GM23338 (cell line): ENCODE measurements around the gene PYGO2. TPM values are rescaled to one million over a fixed set of nuclear protein-coding genes. Genes with fewer than 3 reads are reported as not detected.

Experiments used
- ATAC-seq: fragments of 200-7000 bp; cut with Tn5 transposase; 3 replicates; pipeline ENCODE4 v1.9.1; 2020
- DNase-seq: peaks from one replicate; pipeline ENCODE4 v3.0.0-alpha.2; 2015; ENCODE audit warnings: low spot score
- H2AFZ ChIP-seq: fragments of 200-600 bp; sonication (generic); 2 replicates; pipeline ENCODE4 v1.8.0; 2016; ENCODE audit warnings: antibody characterized with exemption, mild to moderate bottlenecking, moderate library complexity
- H3F3A ChIP-seq: fragments of 200-600 bp; sonication (generic); replicated peaks from 2 replicates; pipeline ENCODE4 v1.8.0; 2017; ENCODE audit warnings: antibody characterized with exemption, mixed run types, low read depth
- H3K27ac ChIP-seq: fragments of 200-600 bp; sonication (generic); 2 replicates; pipeline ENCODE4 v1.6.1; 2016; ENCODE audit warnings: low read depth
- H3K27me3 ChIP-seq: fragments of 200-600 bp; sonication (generic); 2 replicates; pipeline ENCODE4 v1.8.0; 2016; ENCODE audit warnings: mild to moderate bottlenecking, mixed run types, moderate library complexity; ENCODE audit not compliant: insufficient read depth
- H3K36me3 ChIP-seq: fragments of 200-600 bp; sonication (generic); 2 replicates; pipeline ENCODE4 v1.8.0; 2016; ENCODE audit warnings: mild to moderate bottlenecking; ENCODE audit not compliant: insufficient read depth
- H3K4me1 ChIP-seq: fragments of 200-600 bp; sonication (generic); 2 replicates; pipeline ENCODE4 v1.8.0; 2016; ENCODE audit warnings: mild to moderate bottlenecking, moderate library complexity; ENCODE audit not compliant: insufficient read depth
- H3K4me2 ChIP-seq: fragments of 200-600 bp; sonication (generic); 2 replicates; pipeline ENCODE4 v1.7.1; 2017; ENCODE audit warnings: mixed run types
- H3K4me3 ChIP-seq: fragments of 200-600 bp; sonication (generic); 2 replicates; pipeline ENCODE4 v1.6.1; 2016; ENCODE audit warnings: mixed run types
- H3K79me2 ChIP-seq: fragments of 200-600 bp; sonication (generic); replicated peaks from 2 replicates; pipeline ENCODE4 v1.8.0; 2017; ENCODE audit warnings: mild to moderate bottlenecking; ENCODE audit not compliant: insufficient read depth
- H3K9me2 ChIP-seq: fragments of 200-600 bp; sonication (generic); 2 replicates; pipeline ENCODE4 v1.8.0; 2017; ENCODE audit not compliant: insufficient read depth
- H4K20me1 ChIP-seq: fragments of 200-600 bp; sonication (generic); replicated peaks from 2 replicates; pipeline ENCODE4 v1.8.0; 2017; ENCODE audit warnings: mild to moderate bottlenecking; ENCODE audit not compliant: insufficient read depth
- H3K27ac Mint-ChIP-seq: 2 replicates; pipeline ENCODE4 v1.8.0; 2020; ENCODE audit warnings: inconsistent platforms, mild to moderate bottlenecking, moderate library complexity, mixed read lengths
- H3K27me3 Mint-ChIP-seq: 3 replicates; pipeline ENCODE4 v1.8.0; 2022; ENCODE audit warnings: low read depth, mild to moderate bottlenecking, moderate library complexity, mixed read lengths, inconsistent platforms; ENCODE audit not compliant: insufficient read depth, poor library complexity
- H3K36me3 Mint-ChIP-seq: 3 replicates; pipeline ENCODE4 v1.8.0; 2021; ENCODE audit warnings: low read depth, mild to moderate bottlenecking, inconsistent platforms, moderate library complexity, mixed read lengths
- H3K4me1 Mint-ChIP-seq: 3 replicates; pipeline ENCODE4 v1.8.0; 2020; ENCODE audit warnings: mild to moderate bottlenecking, inconsistent platforms, mixed read lengths
- H3K4me3 Mint-ChIP-seq: 3 replicates; pipeline ENCODE4 v1.8.0; 2021; ENCODE audit warnings: moderate library complexity, mild to moderate bottlenecking, inconsistent platforms, mixed read lengths
- H3K9me3 Mint-ChIP-seq: 3 replicates; pipeline ENCODE4 v1.8.0; 2020; ENCODE audit warnings: moderate library complexity, mild to moderate bottlenecking, inconsistent platforms, mixed read lengths
- CREB1 ChIP-seq: fragments of 250-450 bp; sonication (Bioruptor Pico); IDR thresholded peaks from 2 replicates; pipeline ENCODE4 v1.5.0; 2020; ENCODE audit warnings: low read depth, mild to moderate bottlenecking, moderate library complexity
- EZH2 ChIP-seq: fragments of 200-600 bp; sonication (generic); IDR thresholded peaks from one replicate; pipeline ENCODE4 v1.8.0; 2017; ENCODE audit warnings: antibody characterized with exemption, mild to moderate bottlenecking, low read depth; ENCODE audit not compliant: unreplicated experiment
- EZH2phosphoT487 ChIP-seq: fragments of 200-600 bp; sonication (generic); IDR thresholded peaks from one replicate; pipeline ENCODE4 v1.8.1; 2018; ENCODE audit warnings: antibody characterized with exemption; ENCODE audit not compliant: unreplicated experiment
- JUNB ChIP-seq: IDR thresholded peaks from one replicate; pipeline ENCODE4 v1.6.1; 2016; ENCODE audit warnings: antibody characterized with exemption; ENCODE audit not compliant: unreplicated experiment
- NANOG ChIP-seq: IDR thresholded peaks from 2 replicates; pipeline ENCODE4 v1.6.1; 2016; ENCODE audit warnings: antibody characterized with exemption, borderline replicate concordance
- POLR2AphosphoS5 ChIP-seq: IDR thresholded peaks from 2 replicates; pipeline ENCODE4 v1.6.1; 2016; ENCODE audit warnings: antibody characterized with exemption, low read depth
- STAT1 ChIP-seq: IDR thresholded peaks from one replicate; pipeline ENCODE4 v1.6.1; 2016; ENCODE audit warnings: antibody characterized with exemption; ENCODE audit not compliant: unreplicated experiment
- ZNF114 ChIP-seq: fragments of 250-450 bp; sonication (Bioruptor Pico); IDR thresholded peaks from 2 replicates; pipeline ENCODE4 v1.5.0; 2020; ENCODE audit warnings: mild to moderate bottlenecking, moderate library complexity
- ZNF331 ChIP-seq: fragments of 250-450 bp; sonication (Bioruptor Pico); IDR thresholded peaks from 2 replicates; pipeline ENCODE4 v1.5.0; 2020; ENCODE audit warnings: low read depth, mild to moderate bottlenecking, moderate library complexity
- polyA plus RNA-seq: library from polyadenylated mRNA; unstranded; fragments of >200 nt; fragmentation: Nextera tagmentation; extraction: Ambion mirVana; gene quantifications from 2 replicates; pipeline ENCODE4 v1.2.1, GENCODE V29; 2016
- total RNA-seq: library from RNA; depleted of rRNA; stranded (reverse); fragments of >200 nt; shearing (Covaris generic); gene quantifications from 2 replicates; pipeline ENCODE4 v1.2.3, GENCODE V29; 2014
- TF ChIP-seq, protein P1 (sequence below): IDR thresholded peaks from one replicate; pipeline ENCODE4 v1.6.1; 2018; ENCODE audit warnings: antibody characterized with exemption; ENCODE audit not compliant: unreplicated experiment
- TF ChIP-seq, protein P2 (sequence below), 2 experiments: fragments of 200-600 bp in 1 of 2; sonication (generic) in 1 of 2; conservative IDR thresholded peaks; 2 replicates each; pipeline versions ENCODE4 v1.5.1 to v1.6.1; 2016 to 2017; ENCODE audit warnings: antibody characterized with exemption in 2 of 2, low read depth in 2 of 2, mild to moderate bottlenecking in 2 of 2, moderate library complexity in 1 of 2
- TF ChIP-seq, protein P3 (sequence below): IDR thresholded peaks from 2 replicates; pipeline ENCODE4 v1.6.1; 2016; ENCODE audit warnings: antibody characterized with exemption
- TF ChIP-seq, protein P4 (sequence below): fragments of 250-450 bp; sonication (Bioruptor Pico); IDR thresholded peaks from 2 replicates; pipeline ENCODE4 v1.5.0; 2020; ENCODE audit warnings: mild to moderate bottlenecking, moderate library complexity

The PYGO2 gene
- total and polyA plus RNA-seq, 2 experiments from 2014 or later, result 11.0 to 29.0 TPM

DNA sequence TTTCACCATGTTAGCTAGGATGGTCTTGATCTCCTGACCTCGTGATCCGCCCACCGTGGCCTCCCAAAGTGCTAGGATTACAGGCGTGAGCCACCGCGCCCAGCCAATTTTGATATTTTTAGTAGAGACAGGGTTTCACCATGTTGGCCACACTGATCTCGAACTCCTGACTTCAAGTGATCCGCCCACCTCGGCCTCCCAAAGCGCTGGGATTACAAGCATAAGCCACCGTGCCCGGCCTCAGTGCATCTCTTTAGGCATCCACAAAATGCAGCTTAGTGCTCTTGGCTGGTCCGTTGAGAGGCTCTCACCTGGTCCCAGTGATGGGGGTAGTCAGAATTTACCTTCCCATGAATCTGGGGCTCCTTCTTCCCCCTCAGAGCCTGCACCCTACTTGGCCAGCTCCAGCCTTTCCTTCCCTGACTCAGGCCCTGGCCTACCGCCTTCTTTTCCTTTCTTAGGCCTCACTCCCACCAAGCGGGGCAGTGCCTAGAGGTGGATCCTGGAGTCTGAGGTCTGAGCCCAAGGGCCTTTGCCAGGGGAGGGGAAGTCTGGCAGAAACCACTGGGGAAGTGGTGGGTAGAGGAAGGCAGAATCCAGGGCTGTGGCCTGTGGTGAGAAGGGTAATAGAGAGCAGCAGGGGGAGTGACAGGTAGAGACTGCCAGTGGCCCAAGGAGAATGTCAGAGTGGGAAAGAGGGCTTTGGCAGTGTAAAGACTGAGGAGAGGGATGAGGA lies 35.6 kb upstream of the PYGO2 start:
- no peaks in the 10 kb centered on the region for H4K20me1 ChIP-seq
- no peaks in the 10 kb centered on the region for H3K27me3 ChIP-seq
- Mint-ChIP-seq H3K4me3 (no peak overlapping the region; the same call in 2 of the 3 replicates), H3K36me3 (peaks cover 5% of the 10 kb centered on the region; the same call in 1 of the 3 replicates), H3K27me3 (peaks cover 24% of the 10 kb centered on the region), H3K9me3 (no peaks in the 10 kb centered on the region), H3K27ac (no peak overlapping the region), H3K4me1 (peaks cover 30% of the 10 kb centered on the region)
- no peaks in the 10 kb centered on the region for H3K9me2 ChIP-seq
- no peak overlapping the region for H3K27ac ChIP-seq
- ATAC-seq, result no peak
- TF ChIP-seq ZNF114 (CRISPR knock-in tag) (no peak), POLR2AphosphoS5 (no peak), CREB1 (CRISPR knock-in tag) (no peak), JUNB (no peak), STAT1 (no peak), EZH2 (no peak), NANOG (no peak), ZNF331 (CRISPR knock-in tag) (no peak), EZH2phosphoT487 (no peak)
- TF ChIP-seq, protein P1, sequence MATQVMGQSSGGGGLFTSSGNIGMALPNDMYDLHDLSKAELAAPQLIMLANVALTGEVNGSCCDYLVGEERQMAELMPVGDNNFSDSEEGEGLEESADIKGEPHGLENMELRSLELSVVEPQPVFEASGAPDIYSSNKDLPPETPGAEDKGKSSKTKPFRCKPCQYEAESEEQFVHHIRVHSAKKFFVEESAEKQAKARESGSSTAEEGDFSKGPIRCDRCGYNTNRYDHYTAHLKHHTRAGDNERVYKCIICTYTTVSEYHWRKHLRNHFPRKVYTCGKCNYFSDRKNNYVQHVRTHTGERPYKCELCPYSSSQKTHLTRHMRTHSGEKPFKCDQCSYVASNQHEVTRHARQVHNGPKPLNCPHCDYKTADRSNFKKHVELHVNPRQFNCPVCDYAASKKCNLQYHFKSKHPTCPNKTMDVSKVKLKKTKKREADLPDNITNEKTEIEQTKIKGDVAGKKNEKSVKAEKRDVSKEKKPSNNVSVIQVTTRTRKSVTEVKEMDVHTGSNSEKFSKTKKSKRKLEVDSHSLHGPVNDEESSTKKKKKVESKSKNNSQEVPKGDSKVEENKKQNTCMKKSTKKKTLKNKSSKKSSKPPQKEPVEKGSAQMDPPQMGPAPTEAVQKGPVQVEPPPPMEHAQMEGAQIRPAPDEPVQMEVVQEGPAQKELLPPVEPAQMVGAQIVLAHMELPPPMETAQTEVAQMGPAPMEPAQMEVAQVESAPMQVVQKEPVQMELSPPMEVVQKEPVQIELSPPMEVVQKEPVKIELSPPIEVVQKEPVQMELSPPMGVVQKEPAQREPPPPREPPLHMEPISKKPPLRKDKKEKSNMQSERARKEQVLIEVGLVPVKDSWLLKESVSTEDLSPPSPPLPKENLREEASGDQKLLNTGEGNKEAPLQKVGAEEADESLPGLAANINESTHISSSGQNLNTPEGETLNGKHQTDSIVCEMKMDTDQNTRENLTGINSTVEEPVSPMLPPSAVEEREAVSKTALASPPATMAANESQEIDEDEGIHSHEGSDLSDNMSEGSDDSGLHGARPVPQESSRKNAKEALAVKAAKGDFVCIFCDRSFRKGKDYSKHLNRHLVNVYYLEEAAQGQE, result no peak
- TF ChIP-seq, protein P2, sequence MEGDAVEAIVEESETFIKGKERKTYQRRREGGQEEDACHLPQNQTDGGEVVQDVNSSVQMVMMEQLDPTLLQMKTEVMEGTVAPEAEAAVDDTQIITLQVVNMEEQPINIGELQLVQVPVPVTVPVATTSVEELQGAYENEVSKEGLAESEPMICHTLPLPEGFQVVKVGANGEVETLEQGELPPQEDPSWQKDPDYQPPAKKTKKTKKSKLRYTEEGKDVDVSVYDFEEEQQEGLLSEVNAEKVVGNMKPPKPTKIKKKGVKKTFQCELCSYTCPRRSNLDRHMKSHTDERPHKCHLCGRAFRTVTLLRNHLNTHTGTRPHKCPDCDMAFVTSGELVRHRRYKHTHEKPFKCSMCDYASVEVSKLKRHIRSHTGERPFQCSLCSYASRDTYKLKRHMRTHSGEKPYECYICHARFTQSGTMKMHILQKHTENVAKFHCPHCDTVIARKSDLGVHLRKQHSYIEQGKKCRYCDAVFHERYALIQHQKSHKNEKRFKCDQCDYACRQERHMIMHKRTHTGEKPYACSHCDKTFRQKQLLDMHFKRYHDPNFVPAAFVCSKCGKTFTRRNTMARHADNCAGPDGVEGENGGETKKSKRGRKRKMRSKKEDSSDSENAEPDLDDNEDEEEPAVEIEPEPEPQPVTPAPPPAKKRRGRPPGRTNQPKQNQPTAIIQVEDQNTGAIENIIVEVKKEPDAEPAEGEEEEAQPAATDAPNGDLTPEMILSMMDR (conservative IDR thresholded peaks at IDR 0.05; ENCODE audit: low read depth in 2 of 2), result no peak
- TF ChIP-seq, protein P3, sequence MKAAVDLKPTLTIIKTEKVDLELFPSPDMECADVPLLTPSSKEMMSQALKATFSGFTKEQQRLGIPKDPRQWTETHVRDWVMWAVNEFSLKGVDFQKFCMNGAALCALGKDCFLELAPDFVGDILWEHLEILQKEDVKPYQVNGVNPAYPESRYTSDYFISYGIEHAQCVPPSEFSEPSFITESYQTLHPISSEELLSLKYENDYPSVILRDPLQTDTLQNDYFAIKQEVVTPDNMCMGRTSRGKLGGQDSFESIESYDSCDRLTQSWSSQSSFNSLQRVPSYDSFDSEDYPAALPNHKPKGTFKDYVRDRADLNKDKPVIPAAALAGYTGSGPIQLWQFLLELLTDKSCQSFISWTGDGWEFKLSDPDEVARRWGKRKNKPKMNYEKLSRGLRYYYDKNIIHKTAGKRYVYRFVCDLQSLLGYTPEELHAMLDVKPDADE, result no peak
- TF ChIP-seq, protein P4, sequence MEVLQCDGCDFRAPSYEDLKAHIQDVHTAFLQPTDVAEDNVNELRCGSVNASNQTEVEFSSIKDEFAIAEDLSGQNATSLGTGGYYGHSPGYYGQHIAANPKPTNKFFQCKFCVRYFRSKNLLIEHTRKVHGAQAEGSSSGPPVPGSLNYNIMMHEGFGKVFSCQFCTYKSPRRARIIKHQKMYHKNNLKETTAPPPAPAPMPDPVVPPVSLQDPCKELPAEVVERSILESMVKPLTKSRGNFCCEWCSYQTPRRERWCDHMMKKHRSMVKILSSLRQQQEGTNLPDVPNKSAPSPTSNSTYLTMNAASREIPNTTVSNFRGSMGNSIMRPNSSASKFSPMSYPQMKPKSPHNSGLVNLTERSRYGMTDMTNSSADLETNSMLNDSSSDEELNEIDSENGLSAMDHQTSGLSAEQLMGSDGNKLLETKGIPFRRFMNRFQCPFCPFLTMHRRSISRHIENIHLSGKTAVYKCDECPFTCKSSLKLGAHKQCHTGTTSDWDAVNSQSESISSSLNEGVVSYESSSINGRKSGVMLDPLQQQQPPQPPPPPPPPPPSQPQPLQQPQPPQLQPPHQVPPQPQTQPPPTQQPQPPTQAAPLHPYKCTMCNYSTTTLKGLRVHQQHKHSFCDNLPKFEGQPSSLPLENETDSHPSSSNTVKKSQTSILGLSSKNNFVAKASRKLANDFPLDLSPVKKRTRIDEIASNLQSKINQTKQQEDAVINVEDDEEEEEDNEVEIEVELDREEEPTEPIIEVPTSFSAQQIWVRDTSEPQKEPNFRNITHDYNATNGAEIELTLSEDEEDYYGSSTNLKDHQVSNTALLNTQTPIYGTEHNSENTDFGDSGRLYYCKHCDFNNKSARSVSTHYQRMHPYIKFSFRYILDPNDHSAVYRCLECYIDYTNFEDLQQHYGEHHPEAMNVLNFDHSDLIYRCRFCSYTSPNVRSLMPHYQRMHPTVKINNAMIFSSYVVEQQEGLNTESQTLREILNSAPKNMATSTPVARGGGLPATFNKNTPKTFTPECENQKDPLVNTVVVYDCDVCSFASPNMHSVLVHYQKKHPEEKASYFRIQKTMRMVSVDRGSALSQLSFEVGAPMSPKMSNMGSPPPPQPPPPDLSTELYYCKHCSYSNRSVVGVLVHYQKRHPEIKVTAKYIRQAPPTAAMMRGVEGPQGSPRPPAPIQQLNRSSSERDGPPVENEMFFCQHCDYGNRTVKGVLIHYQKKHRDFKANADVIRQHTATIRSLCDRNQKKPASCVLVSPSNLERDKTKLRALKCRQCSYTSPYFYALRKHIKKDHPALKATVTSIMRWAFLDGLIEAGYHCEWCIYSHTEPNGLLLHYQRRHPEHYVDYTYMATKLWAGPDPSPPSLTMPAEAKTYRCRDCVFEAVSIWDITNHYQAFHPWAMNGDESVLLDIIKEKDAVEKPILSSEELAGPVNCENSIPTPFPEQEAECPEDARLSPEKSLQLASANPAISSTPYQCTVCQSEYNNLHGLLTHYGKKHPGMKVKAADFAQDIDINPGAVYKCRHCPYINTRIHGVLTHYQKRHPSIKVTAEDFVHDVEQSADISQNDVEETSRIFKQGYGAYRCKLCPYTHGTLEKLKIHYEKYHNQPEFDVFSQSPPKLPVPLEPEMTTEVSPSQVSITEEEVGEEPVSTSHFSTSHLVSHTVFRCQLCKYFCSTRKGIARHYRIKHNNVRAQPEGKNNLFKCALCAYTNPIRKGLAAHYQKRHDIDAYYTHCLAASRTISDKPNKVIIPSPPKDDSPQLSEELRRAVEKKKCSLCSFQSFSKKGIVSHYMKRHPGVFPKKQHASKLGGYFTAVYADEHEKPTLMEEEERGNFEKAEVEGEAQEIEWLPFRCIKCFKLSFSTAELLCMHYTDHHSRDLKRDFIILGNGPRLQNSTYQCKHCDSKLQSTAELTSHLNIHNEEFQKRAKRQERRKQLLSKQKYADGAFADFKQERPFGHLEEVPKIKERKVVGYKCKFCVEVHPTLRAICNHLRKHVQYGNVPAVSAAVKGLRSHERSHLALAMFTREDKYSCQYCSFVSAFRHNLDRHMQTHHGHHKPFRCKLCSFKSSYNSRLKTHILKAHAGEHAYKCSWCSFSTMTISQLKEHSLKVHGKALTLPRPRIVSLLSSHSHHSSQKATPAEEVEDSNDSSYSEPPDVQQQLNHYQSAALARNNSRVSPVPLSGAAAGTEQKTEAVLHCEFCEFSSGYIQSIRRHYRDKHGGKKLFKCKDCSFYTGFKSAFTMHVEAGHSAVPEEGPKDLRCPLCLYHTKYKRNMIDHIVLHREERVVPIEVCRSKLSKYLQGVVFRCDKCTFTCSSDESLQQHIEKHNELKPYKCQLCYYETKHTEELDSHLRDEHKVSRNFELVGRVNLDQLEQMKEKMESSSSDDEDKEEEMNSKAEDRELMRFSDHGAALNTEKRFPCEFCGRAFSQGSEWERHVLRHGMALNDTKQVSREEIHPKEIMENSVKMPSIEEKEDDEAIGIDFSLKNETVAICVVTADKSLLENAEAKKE (CRISPR knock-in tag), result no peak
- peaks cover 5% of the 10 kb centered on the region; the same call in 1 of the 2 replicates for H3K4me1 ChIP-seq
- no peak overlapping the region for H3K4me2 ChIP-seq
- peaks cover 26% of the 10 kb centered on the region for H3F3A ChIP-seq
- no peak for DNase-seq
- H3K79me2 ChIP-seq, result no peaks in the 10 kb centered on the region
- H2AFZ ChIP-seq, result no peak overlapping the region
- no peak overlapping the region for H3K4me3 ChIP-seq
- no peaks in the 10 kb centered on the region for H3K36me3 ChIP-seq
